Measurements from ENCODE around the gene UBP1. TPM values are rescaled to one million over a fixed set of nuclear protein-coding genes. Genes with fewer than 3 reads are reported as not detected.

Gene UBP1
- polyA plus RNA-seq, 1 donor (not counting 4 experiments of a cell fraction or from before 2014, with no cell fraction given), result 82.4 TPM

- H3K4me3 ChIP-seq (ENCODE audit: control insufficient read depth in 2 of 3, extremely low read depth in 1 of 3, insufficient read depth in 2 of 3, low read depth in 1 of 3, low read length in 3 of 3), result no peak overlapping the region
- H4K20me1 ChIP-seq (ENCODE audit: control insufficient read depth, extremely low read depth, insufficient read depth, low read length), result peaks cover 2% of the 10 kb centered on the region
- H3K9me1 ChIP-seq (ENCODE audit: control insufficient read depth, extremely low read depth, insufficient read depth, low read length), result no peaks in the 10 kb centered on the region
- TF ChIP-seq CTCF (optimal IDR thresholded peaks at IDR 0.05 in 1 of 3, IDR thresholded peaks at IDR 0.05 in 1 of 3, conservative IDR thresholded peaks at IDR 0.05 in 1 of 3; ENCODE audit: extremely low read depth in 1 of 3, insufficient read depth in 2 of 3, low read length in 3 of 3), result no peak
- no peak for TF ChIP-seq EZH2 (IDR thresholded peaks at IDR 0.05; ENCODE audit: low read length)
- H2AFZ ChIP-seq (ENCODE audit: control insufficient read depth, low read length), result no peak overlapping the region
- H3K27me3 ChIP-seq (ENCODE audit: control insufficient read depth, extremely low read depth, insufficient read depth, low read length), result no peaks in the 10 kb centered on the region
- DNase-seq (ENCODE audit: low read depth, low spot score) (no peak), FAIRE-seq (no peak)
- H3K4me1 ChIP-seq (ENCODE audit: control insufficient read depth, extremely low read depth, insufficient read depth, low read length), result peaks cover 10% of the 10 kb centered on the region
- no peaks in the 10 kb centered on the region for H3K9me3 ChIP-seq (ENCODE audit: control insufficient read depth, low read depth, low read length)
- no peaks in the 10 kb centered on the region for H3K79me2 ChIP-seq (ENCODE audit: control insufficient read depth, insufficient read depth, low read length)
- peaks cover 19 to 40% of the 10 kb centered on the region in 2 experiments for H3K36me3 ChIP-seq (ENCODE audit: control insufficient read depth in 2 of 2, extremely low read depth in 1 of 2, insufficient read depth in 2 of 2, low read length in 2 of 2)
- no peak overlapping the region for H3K4me2 ChIP-seq (ENCODE audit: control insufficient read depth, extremely low read depth, insufficient read depth, low read depth, low read length)
- H3K27ac ChIP-seq (ENCODE audit: control insufficient read depth, insufficient read depth, low read length), result no peak overlapping the region
- no peak overlapping the region for H3K9ac ChIP-seq (ENCODE audit: control insufficient read depth, extremely low read depth, insufficient read depth, low read length)
- dilution Hi-C loops (cut with MboI; ENCODE audit: extremely low pct_ligation_motif_present, low sequenced_read_pairs), result no loop called here
These were observed 50.3 kb downstream of the UBP1 start for GRCh38 chr3:33389908-33390307.

DNA sequence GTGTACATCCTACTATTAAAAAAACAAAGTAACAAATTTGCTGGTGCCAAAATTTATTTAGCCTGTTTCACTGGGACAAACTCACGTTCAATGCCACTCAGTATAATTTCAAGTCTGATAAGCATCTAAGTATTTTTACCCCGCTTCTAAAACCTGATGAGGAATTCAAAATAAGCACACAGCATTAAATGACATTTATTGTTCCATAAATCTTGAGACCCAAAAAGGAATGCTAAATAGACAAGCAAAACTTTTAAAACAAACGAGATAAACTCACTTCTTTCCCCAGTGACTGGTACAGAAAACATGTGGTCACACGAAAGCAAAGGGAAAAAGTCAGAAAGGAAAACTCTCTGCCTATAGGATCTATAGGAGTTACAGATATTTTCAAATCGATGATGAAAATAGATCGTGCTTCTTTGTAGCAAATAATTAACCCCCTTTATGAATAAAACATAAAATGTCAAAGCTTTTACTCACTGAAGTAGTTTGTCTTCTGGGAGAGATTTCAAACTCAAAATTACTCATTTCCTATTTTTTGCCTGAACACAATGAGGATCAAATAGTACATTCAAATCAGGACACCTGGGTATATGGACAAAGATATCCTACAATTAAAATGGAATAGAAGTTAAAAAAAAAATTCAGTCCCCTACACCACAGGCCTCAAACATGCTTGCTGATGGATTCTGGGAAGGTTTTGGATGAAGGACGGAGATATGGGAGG lies 51.7 kb downstream of the UBP1 start:
- DNase-seq (ENCODE audit: low read depth, low spot score) (no peak), FAIRE-seq (no peak)
- Histone ChIP-seq H3K36me3 (ENCODE audit: control insufficient read depth in 2 of 2, extremely low read depth in 1 of 2, insufficient read depth in 2 of 2, low read length in 2 of 2) (peaks cover 23 to 51% of the 10 kb centered on the region in 2 experiments), H3K9ac (ENCODE audit: control insufficient read depth, extremely low read depth, insufficient read depth, low read length) (no peak overlapping the region), H3K27me3 (ENCODE audit: control insufficient read depth, extremely low read depth, insufficient read depth, low read length) (no peaks in the 10 kb centered on the region), H2AFZ (ENCODE audit: control insufficient read depth, low read length) (no peak overlapping the region), H3K27ac (ENCODE audit: control insufficient read depth, insufficient read depth, low read length) (no peak overlapping the region), H3K4me2 (ENCODE audit: control insufficient read depth, extremely low read depth, insufficient read depth, low read depth, low read length) (no peak overlapping the region), H4K20me1 (ENCODE audit: control insufficient read depth, extremely low read depth, insufficient read depth, low read length) (peaks cover 2% of the 10 kb centered on the region), H3K9me3 (ENCODE audit: control insufficient read depth, low read depth, low read length) (no peaks in the 10 kb centered on the region), H3K4me1 (ENCODE audit: control insufficient read depth, extremely low read depth, insufficient read depth, low read length) (peaks cover 10% of the 10 kb centered on the region), H3K4me3 (ENCODE audit: control insufficient read depth in 2 of 3, extremely low read depth in 1 of 3, insufficient read depth in 2 of 3, low read depth in 1 of 3, low read length in 3 of 3) (no peak overlapping the region), H3K9me1 (ENCODE audit: control insufficient read depth, extremely low read depth, insufficient read depth, low read length) (no peaks in the 10 kb centered on the region), H3K79me2 (ENCODE audit: control insufficient read depth, insufficient read depth, low read length) (no peaks in the 10 kb centered on the region)
- TF ChIP-seq EZH2 (IDR thresholded peaks at IDR 0.05; ENCODE audit: low read length), result no peak
- TF ChIP-seq CTCF (optimal IDR thresholded peaks at IDR 0.05 in 1 of 3, IDR thresholded peaks at IDR 0.05 in 1 of 3, conservative IDR thresholded peaks at IDR 0.05 in 1 of 3; ENCODE audit: extremely low read depth in 1 of 3, insufficient read depth in 2 of 3, low read length in 3 of 3), result no peak
- dilution Hi-C loops (cut with MboI; ENCODE audit: extremely low pct_ligation_motif_present, low sequenced_read_pairs), result no loop called here
